DMS79 treated with DMSO at 0.1 percent for 48 hours (cell line): ENCODE results near the gene PDGFRA.
"Not testable (repeated sequence)": the region's sequence is repeated elsewhere in the genome, so short reads cannot be mapped to it uniquely, and the experiment has no call there.

Experiments used
- DNase-seq: peaks from one replicate; lab custom pipeline; 2025; lab: John Stamatoyannopoulos, UW

The PDGFRA gene

DNA sequence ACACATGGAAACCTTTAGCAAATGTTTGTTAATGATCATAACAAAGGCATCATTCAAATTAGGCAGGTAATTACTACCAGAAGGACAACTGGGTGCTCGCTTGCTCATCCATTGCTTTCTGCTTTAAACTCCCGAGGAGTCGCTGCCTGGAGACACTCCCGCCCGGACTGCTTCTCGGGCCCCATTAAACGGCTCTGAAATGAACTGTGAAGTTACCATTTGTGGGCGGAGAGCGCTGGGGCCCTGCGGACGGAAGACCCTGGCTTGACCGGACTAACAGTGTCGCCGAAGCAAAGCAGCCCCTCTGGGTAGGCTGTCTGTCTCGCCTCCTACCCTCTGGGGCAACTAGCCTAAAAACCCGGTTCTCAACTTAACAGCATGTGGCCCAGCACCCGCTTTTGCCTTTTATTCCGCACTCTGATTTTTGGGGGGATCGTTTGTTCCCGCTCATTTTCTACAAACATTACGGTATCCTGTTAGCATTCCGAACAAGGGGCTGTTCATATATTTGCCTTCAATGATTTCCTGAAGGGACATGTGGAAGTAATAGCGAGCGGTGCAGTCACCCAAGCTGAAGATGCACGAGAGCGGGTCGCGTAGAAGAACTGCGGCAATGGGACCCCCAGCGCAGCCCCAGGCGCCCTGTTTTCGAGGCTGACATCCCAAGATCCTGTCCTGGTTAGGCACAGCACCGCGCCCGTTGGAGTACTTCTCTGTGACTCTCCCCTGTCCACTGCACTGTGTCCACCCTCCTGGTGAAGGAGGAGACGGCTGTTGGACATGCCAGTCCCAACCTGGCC lies 1.6 kb upstream of the PDGFRA start:
- DNase-seq = peak; percentile 4

DNA sequence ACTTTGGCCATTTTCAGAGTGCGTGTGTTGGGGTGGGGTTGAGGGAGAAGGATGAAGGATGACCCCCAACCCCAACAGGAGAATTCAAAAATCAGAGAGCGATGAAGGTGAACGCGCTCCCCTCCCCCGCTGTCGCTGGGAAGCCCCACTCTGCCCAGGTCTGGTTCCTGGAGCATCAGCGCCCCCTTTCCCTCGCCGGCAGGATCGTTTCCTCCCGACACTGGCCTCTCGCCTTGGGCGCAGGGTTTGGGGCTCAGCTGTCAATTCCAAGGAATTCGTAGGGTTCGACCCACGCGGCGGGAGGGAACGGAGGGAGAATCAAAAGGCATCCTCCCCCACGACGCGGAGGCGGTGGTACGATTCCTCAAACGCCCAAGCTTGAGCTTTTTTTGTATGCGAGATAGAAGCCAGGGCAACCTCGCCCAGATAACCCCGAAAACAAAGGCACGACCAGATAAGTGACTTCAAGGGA lies 1.0 kb upstream of the PDGFRA start:
- no peak for DNase-seq

DNA sequence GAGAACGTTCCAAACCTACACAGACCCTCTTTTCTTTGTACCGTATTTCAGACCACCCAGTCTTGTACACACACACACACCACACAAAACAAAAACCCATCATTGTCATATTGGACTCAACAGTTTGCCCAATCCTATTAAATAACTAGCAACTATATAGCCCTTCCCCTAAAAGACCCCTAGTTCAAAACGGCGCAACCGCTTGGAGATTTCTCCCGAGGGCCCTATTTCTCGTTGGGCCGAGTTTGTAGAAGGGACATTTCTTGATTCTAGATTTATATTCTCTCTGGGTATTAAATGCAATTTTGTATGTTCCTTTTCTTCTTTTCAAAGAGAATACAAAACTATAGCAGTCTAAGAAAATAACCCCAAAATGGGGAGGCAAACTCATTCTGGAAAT lies 547 bp upstream of the PDGFRA start:
- DNase-seq = no peak

DNA sequence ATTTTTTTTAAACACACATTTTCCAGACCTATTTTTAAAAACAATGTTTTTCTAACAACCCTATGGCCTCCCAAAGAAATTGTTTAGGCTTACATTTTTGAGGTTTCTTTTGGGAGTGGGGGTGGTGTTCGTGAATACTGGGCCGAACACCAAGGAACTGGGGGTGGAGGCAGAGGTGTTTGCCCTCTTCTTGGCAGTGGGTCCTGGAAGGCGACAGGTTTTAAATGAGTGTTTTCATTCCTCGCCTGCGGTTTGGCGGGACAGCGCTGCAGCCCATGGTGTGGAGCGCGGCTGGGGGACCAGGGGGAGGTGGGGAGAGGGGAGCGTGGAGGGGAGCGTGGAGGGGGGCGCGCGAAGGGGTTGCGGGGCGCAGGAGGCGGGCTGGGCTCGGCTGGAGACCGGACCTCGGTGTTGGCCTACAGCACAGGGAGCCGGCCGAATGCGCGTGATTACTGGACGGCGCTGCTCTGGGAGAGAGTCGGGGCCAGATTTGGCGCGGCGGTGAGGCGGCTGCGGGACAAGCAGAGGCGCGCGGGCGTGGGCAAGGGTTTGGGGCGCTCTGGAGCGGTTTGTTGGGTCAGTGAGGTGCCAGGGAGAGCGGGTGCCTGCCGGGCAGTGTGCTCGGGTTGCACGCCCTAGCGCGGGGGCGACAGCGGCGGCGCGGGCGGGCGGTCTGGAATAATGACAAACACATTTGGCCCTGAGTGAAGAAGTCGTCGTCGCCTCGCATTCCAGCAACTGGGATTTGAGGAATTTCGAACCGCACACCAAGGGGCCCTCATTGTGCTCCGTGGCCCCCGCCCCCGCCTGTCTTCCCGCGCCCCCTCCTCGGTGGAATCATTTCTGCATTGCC lies 764 bp downstream of the PDGFRA start:
- DNase-seq = no peak

DNA sequence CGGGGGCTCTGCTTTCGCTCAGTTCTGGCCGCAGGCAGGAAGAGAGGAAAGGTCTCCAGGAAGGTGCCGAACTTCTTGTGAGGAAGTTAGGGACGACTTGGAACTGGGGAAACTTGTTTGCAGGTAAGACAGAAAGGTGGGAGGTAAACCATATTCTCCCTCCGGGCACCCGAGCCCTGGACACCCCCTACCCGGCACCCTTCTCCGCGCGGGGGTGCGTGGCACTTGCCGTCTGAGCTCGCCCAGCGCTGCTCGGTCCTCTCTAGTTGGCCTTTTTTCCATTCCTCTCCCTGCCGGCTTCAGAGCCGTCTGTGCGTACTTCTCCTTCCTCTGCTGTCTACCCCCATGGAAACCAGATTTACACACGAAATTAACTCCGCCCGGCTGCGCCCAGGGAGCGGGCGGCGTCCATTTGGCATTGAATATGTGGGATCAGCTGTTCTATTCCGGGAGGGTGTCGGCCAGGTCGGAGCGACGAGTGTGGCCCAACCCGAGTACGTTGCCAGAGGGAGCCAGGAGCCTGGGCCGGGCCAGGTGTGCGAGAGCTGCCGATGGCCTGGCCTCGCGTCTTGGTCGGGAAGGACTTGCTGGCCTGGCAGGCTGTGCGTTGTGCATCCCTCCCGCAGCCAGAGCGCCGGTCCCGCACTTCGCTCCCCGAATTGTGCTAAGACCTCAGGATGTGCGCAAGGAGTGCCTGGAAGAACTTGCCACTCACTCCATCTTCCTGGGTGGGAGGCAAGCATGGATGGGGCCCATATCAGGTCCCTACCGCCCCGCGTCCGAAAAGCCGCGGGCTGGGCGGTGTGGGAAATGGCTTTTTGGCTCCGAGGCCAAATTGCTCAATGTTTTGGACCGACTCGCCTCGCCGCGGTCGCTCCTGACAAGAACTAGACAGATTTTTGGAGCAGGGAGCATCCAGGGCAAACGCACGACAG lies 1.7 kb downstream of the PDGFRA start:
- peak; percentile 7 for DNase-seq

DNA sequence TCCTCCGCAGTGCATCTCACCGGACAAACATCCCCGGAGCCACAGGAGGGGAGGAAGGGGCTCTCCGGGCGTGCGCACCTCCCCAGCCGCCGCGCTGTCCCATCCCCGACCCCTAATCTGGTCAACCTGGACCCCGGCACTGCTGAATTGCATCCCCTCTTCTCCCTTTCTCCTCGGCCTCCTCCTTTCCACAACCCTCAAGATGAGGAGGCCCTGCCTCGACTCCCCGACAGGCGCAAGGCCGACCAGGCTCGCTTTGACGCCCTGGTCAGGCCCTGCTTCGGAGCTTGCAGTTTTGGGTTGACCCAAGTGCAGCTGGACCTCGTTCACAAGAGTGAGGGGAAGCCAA lies 2.3 kb downstream of the PDGFRA start:
- no peak for DNase-seq

DNA sequence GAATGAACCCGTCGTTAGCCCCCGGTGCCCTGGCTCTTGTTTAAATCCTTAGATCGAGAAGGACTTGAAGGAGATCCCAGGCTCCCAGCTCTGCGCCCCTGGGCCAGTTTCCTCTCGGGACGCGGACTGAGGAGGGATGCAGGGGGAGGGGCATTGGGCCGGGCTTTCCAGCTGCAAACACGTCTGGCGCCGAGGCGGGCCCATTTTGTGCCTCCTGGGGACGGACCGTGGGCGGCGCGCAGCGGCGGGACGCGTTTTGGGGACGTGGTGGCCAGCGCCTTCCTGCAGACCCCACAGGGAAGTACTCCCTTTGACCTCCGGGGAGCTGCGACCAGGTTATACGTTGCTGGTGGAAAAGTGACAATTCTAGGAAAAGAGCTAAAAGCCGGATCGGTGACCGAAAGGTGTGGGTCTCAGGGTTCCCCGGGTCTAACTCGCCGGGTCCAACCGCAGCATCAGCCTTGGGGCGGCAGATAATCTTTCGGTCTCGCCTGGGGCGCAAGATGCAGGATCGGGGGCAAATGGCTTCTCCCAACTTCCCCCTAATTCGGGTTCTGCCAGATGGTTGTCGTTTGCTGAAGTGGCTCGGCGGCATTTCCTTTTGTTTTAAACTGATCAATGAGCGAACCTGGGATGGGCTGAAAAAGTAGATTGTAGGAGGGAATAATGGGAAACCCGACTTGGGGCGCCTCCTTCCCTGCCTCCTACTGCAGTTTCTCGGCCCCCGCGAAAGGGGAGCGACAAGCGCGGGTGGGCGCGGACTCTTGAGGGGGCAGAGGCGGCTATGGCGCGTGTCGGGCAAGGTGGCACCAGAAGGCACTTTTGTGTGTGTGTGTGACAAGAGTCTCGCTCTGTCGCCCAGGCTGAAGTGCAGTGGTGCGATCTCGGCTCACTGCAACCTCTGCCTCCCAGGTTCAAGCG lies 2.9 kb downstream of the PDGFRA start:
- no peak for DNase-seq

DNA sequence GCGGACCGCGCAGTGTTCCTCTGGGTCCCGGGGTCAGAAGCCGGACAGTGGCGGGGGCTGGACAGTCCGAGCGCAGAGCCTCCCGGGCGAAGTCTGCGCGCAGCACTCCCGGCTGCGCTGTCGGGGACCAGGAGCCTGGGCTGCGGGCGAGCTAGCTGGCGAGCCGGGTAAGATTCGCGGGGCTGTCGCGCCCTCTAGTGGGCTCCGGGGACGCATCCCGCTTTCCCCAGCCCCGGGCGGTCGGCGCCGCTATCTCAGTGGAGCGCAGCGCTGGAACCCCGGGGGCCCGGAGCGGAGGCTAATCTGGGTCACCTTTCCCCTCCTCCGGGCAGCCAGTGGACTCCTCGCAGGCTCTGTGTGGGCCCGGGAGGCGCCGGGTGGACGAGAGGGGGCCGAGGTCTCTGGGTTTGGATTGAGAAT lies 4.2 kb downstream of the PDGFRA start:
- DNase-seq = peak; percentile 34

DNA sequence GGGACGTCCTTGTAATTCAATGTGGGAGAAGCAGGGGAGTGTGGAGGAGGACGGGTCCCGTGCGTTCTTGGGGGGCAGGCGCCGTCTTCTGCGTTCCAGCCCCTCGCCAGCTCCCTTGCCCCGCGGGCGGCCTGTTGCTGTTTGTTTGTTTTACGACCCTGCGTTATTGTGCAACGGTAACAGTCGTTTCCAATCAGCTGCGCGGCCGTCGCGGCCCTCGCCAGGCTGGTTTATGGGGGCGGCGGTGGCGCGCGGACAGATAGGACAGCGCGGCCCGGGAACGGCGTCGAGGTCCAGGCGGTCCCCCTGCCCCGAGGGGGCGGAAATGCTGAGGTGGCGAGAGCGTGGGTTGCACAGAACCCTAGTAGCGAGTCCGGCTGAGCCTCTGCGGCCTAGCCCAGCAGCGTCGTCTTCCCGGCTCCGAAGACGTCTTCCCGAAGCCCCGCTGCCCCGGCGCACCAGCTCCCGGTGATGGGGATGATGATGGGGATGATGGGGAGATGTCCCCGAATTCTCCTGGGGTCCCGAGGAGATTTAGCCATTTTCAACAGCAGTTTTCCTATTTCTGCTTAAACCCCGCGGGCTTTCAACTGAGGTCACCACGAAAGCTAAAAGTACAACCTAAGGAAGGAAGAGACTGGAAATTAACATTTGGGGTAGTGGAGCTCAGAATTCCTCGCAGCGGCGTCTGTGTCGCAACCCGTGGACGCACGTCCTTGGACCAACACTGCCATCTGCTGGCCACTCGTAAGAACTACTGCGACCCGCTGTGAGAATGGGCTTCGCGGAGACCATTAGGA lies 4.8 kb downstream of the PDGFRA start:
- DNase-seq = peak; percentile 64

DNA sequence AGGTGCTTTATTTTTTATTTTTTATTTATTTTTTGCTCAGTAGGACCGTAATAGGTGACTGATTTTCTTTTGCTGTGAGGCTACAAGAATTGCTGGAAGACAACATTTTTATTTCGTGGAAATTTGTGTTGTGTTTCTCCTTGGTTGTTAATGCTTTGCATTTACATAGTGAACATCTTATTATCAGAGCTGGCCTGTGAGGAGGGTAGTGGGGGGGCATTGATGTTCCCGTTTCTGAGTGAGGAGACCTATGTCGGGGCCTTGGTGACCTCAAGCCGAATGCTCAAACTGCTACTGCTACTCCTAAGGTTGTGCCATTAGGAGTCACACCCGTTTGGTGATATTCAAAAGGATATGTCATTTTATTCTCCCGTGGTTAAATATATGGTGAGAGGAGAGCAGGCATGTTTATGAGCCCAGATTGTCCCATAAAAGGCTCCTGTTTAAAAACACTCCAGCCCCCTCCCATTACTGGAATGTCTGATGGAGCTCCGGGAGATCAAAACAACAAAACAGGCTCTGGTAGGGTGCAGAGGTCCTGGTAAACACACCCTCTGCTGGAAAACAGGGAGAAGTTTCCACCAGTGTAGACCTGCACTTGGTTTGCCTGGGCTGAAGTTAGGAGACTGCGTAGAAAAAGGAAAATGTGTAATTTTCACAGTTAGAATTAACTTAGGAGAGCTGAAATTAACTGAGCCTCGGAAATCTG lies 5.6 kb downstream of the PDGFRA start:
- no peak for DNase-seq

DNA sequence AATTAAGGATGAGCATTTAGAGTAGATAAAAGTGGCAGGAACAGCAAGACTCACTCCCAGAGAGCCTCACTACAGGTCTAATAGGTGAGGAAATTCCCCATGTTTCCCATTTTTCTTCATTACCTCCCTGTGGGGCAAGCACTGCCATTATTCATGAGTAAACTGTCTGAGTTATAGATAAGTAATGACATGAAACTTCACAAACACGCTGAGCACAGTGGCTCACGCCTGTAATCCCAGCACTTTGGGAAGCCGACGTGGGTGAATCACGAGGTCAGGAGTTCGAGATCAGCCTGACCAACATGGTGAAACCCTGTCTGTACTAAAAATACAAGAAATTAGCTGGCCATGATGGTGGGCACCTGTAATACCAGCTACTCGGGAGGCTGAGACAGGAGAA lies 7.2 kb downstream of the PDGFRA start:
- DNase-seq = not testable (repeated sequence)

DNA sequence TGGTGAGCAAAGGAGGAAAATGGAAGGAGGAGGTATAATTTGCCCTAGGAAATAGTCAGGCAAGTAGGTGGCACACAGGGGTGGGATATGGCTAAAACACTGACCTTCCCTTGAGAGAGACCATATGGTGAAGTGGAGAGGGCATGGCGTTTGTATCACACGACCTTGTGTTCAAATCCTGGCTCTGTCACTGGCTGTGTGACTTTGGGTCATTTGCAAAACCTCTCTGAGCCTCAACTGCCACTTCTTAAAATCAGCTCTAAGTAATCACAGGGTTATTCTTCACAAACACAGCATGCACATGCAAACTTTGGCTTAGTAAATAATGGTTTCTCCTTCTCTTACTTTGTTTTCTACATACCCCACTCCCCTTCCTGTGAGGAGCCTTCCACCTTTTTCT lies 8.7 kb downstream of the PDGFRA start:
- DNase-seq = no peak

DNA sequence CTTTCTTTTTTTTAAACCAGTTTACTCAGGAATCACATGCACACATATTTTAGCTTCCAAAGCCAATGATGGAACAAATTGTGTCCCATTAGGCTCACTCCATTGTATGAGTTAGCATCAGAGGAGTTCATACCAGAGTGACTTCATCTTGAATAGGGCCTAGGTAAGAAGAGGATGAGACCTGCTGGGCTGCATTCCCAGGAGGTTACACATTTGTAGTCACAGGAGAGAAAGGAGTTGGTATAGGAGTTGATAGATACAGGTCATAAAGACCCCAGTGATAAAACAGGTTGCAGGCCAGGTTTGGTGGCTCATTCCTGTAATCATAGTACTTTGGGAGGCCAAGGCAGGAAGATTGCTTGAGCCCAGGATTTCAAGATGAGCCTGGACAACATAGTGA lies 9.3 kb downstream of the PDGFRA start:
- no peak for DNase-seq

DNA sequence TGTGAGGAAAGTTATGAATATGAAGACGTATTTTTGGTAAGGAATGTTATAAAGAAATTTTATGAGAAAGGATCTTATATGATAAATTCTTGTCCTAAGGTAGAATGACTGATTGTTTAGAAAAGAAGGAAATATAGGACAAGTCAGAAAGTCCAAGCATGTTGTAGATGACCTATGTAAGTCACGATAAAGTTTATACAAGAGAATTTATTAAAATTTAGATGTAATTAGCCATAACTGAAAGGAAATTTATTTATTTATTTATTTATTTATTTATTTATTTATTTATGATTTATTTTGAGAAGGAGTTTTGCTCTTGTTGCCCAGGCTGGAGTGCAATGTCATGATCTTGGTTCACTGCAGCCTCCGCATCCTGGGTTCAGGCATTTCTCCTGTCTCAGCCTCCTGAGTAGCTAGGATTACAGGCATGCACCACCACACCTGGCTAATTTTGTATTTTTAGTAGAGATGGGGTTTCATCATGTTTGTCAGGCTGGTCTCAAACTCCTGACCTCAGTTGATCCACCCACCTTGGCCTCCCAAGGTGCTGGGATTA lies 12.3 kb downstream of the PDGFRA start:
- DNase-seq = not testable (repeated sequence)

DNA sequence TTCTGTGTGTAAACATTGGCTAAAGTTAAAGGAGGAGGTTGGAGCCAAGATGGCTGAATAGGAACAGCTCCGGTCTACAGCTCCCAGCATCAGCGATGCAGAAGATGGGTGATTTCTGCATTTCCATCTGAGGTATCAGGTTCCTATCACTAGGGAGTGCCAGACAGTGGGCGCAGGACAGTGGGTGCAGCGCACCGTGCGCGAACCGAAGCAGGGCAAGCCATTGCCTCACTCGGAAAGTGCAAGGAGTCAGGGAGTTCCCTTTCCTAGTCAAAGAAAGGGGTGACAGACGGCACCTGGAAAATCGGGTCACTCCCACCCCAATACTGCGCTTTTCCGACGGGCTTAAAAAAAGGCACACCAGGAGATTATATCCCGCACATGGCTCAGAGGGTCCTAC lies 14.4 kb downstream of the PDGFRA start:
- not testable (repeated sequence) for DNase-seq

DNA sequence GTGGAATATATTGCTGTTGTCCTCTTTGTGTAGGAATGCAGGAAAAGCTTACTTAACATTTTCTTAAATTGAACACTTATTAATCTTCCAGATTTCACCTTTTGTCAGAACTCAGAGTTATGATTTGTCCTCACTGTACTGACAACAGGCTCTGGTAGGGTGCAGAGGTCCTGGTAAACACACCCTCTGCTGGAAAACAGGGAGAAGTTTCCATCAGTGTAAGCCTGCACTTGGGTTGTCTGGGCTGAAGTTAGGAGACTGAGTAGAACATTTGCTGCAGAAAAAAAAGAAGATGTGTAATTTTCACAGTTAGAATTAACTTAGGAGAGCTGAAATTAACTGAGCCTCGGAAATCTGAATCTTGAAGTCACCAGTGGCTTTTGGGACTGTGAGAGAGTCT lies 23.2 kb downstream of the PDGFRA start:
- not testable (repeated sequence) for DNase-seq

DNA sequence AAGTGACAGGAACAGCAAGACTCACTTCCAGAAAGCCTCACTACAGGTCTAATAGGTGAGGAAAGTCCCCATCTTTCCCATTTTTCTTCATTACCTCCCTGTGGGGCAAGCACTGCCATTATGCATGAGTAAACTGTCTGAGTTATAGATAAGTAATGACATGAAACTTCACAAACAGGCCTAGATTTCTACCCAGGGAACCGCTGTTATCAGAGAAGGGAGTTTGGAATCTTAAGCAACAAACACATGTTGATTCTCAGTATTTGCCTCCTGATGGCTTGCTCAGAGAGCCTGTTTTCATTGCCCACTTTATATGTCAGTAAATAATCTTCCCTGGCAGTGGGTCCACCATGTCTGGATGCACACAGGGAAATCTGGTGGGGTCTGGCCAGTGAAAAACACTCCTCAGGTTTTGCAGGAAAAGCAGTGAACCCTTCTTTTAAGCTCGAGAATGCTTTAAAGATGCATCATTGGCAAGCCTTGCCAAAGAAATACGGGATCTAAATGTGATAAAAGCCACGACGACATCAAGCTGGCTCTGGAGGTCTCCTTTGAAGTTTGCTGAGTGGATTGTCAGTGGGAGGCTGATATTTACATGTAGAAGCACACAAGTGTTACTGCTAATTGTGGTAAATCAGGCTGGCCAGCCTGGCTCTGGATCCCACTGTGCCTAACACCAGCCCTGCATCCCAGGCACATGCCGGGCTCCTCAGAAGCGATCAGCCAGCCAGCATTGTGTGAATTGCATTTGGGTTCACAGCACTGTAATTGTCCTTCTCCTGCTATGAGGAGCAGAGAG lies 25.2 kb downstream of the PDGFRA start:
- no peak for DNase-seq

DNA sequence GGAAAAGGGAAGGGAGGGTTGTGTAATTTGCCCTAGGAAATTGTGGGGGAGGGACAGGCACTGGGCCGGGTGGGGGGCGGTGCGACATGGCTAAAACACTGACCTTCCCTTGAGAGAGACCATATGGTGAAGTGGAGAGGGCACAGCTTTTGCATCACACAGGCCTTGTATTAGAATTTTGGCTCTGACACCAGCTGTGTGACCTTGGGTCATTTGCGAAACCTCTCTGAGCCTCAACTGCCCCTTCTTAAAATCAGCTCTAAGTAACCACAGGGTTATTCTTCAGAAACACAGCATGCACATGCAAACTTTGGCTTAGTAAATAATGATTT lies 25.8 kb downstream of the PDGFRA start:
- DNase-seq = no peak

DNA sequence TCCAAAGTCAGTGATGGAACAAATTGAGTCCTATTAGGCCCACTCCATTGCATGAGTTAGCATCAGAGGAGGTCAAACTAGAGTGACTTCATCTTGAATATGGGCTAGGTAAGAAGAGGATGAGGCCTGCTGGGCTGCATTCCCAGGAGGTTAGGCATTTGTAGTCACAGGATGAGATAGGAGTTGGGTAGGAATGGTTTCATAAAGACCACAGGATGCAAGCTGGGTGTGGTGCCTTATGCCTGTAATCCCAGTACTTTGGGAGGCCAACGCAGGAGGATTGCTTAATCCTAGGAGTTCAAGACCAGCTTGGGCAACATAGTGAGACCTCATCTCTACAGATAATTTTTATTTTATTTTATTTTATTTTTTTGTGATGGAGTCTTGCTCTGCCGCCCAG lies 26.8 kb downstream of the PDGFRA start:
- no peak for DNase-seq
